Fibroblast of villous mesenchyme (primary cell): ENCODE measurements around the gene SH2D1A. TPM values are rescaled to one million over a fixed set of nuclear protein-coding genes. Genes with fewer than 3 reads are reported as not detected.

Experiments
- DNase-seq: peaks from one replicate; pipeline ENCODE4 v3.0.0-alpha.2; 2010; ENCODE audit warnings: low read depth
- H3K4me3 ChIP-seq: 2 replicates; pipeline ENCODE4 v1.5.1; 2011; ENCODE audit warnings: low read depth, mild to moderate bottlenecking, low read length
- small RNA-seq: library from RNA; depleted of rRNA; stranded (forward); fragments of <200 nt; gene quantifications from one replicate; pipeline ENCODE3, GENCODE V24; 2012
- total RNA-seq: library from RNA; depleted of rRNA; stranded (reverse); fragments of >200 nt; gene quantifications from 2 replicates; pipeline ENCODE4 v1.2.3, GENCODE V29; 2012
- TF ChIP-seq, protein P1 (sequence below): IDR thresholded peaks from 2 replicates; pipeline ENCODE4 v1.5.1; 2012; ENCODE audit warnings: low read depth, mild to moderate bottlenecking, low read length; ENCODE audit not compliant: insufficient read depth

SH2D1A gene
- total RNA-seq, 1 donor = not detected

GRCh38 chrX:124415115-124415800, 68.9 kb downstream of the SH2D1A start:
- no peak for DNase-seq
- TF ChIP-seq, protein P1, sequence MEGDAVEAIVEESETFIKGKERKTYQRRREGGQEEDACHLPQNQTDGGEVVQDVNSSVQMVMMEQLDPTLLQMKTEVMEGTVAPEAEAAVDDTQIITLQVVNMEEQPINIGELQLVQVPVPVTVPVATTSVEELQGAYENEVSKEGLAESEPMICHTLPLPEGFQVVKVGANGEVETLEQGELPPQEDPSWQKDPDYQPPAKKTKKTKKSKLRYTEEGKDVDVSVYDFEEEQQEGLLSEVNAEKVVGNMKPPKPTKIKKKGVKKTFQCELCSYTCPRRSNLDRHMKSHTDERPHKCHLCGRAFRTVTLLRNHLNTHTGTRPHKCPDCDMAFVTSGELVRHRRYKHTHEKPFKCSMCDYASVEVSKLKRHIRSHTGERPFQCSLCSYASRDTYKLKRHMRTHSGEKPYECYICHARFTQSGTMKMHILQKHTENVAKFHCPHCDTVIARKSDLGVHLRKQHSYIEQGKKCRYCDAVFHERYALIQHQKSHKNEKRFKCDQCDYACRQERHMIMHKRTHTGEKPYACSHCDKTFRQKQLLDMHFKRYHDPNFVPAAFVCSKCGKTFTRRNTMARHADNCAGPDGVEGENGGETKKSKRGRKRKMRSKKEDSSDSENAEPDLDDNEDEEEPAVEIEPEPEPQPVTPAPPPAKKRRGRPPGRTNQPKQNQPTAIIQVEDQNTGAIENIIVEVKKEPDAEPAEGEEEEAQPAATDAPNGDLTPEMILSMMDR = no peak
- no peak overlapping the region for H3K4me3 ChIP-seq

- TF ChIP-seq, protein P1 = no peak
- DNase-seq = no peak
- no peak overlapping the region for H3K4me3 ChIP-seq
These were observed 75.7 kb downstream of the SH2D1A start for GRCh38 chrX:124421898-124422655.

Small RNAs within 50 kb of the gene (small RNA-seq; reads per million reads assigned to genes)
- gene AL022718.1 = not detected

Other genes starting within 250 kb of the SH2D1A start
- gene TEX13D, start 13.9 kb upstream of the SH2D1A start, total RNA-seq = not detected in 2 replicates